WTC11 (cell line): ENCODE data around the gene NCS1. TPM values are rescaled to one million over a fixed set of nuclear protein-coding genes. Genes with fewer than 3 reads are reported as not detected.

Source experiments
- ATAC-seq: fragments of 200-7000 bp; cut with Tn5 transposase; 2 replicates; pipeline ENCODE4 v1.10.0; 2021; ENCODE audit warnings: mild to moderate bottlenecking, moderate library complexity
- CTCF ChIA-PET: fragments of 300-600 bp; sonication (Branson Sonifier 250); formaldehyde crosslinking; loops from one replicate; lab custom pipeline; 2021; ENCODE audit warnings: antibody characterized with exemption; lab: Charles Lee
- POLR2A ChIA-PET: fragments of 350-600 bp; sonication (Branson Sonifier 250); formaldehyde crosslinking; loops from one replicate; lab custom pipeline; 2021; ENCODE audit warnings: antibody characterized with exemption; lab: Charles Lee
- DNase-seq: peaks from one replicate; pipeline ENCODE4 v3.0.0; 2021; ENCODE audit warnings: low spot score
- H3K27ac Mint-ChIP-seq: 2 replicates; pipeline ENCODE4 v1.8.0; 2021; ENCODE audit warnings: mixed read lengths
- H3K27me3 Mint-ChIP-seq: 2 replicates; pipeline ENCODE4 v1.8.0; 2021; ENCODE audit warnings: low read depth, mild to moderate bottlenecking, moderate library complexity, mixed read lengths
- H3K36me3 Mint-ChIP-seq: 2 replicates; pipeline ENCODE4 v1.8.0; 2021; ENCODE audit warnings: mixed read lengths
- H3K4me1 Mint-ChIP-seq: 2 replicates; pipeline ENCODE4 v1.8.0; 2022; ENCODE audit warnings: mixed read lengths
- H3K4me3 Mint-ChIP-seq: 2 replicates; pipeline ENCODE4 v1.8.0; 2021; ENCODE audit warnings: mild to moderate bottlenecking, moderate library complexity, mixed read lengths
- H3K9me3 Mint-ChIP-seq: 2 replicates; pipeline ENCODE4 v1.8.0; 2021; ENCODE audit warnings: mixed read lengths
- AFF4 ChIP-seq: sonication (generic); formaldehyde crosslinking; IDR thresholded peaks from 2 replicates; pipeline ENCODE4 v1.8.1; 2023; ENCODE audit warnings: mild to moderate bottlenecking, missing genetic modification reagents, borderline replicate concordance
- AR ChIP-seq: fragments of 250-450 bp; sonication (Bioruptor Pico); IDR thresholded peaks from 2 replicates; pipeline ENCODE4 v1.9.0; 2021; ENCODE audit warnings: mild to moderate bottlenecking
- ATF1 ChIP-seq: sonication (generic); formaldehyde crosslinking; IDR thresholded peaks from 2 replicates; pipeline ENCODE4 v1.8.1; 2023; ENCODE audit warnings: mild to moderate bottlenecking, moderate library complexity, missing genetic modification reagents
- ATF6 ChIP-seq: sonication (generic); formaldehyde crosslinking; IDR thresholded peaks from 2 replicates; pipeline ENCODE4 v1.8.1; 2023; ENCODE audit warnings: mild to moderate bottlenecking, missing genetic modification reagents
- CREB1 ChIP-seq: sonication (generic); formaldehyde crosslinking; IDR thresholded peaks from 2 replicates; pipeline ENCODE4 v1.8.0; 2023; ENCODE audit warnings: mild to moderate bottlenecking, missing genetic modification reagents
- FOXP1 ChIP-seq: sonication (generic); formaldehyde crosslinking; IDR thresholded peaks from 2 replicates; pipeline ENCODE4 v1.8.0; 2022; ENCODE audit warnings: missing genetic modification reagents, mild to moderate bottlenecking, moderate library complexity, borderline replicate concordance
- IRF1 ChIP-seq: sonication (generic); formaldehyde crosslinking; IDR thresholded peaks from 2 replicates; pipeline ENCODE4 v1.8.0; 2023; ENCODE audit warnings: missing genetic modification reagents
- MYBL2 ChIP-seq: sonication (generic); formaldehyde crosslinking; IDR thresholded peaks from 2 replicates; pipeline ENCODE4 v1.8.1; 2023; ENCODE audit warnings: mild to moderate bottlenecking, moderate library complexity, missing genetic modification reagents
- OVOL2 ChIP-seq: fragments of 250-450 bp; sonication (Bioruptor Pico); IDR thresholded peaks from 2 replicates; pipeline ENCODE4 v1.9.0; 2021; ENCODE audit warnings: mild to moderate bottlenecking, borderline replicate concordance
- PREB ChIP-seq: sonication (generic); formaldehyde crosslinking; IDR thresholded peaks from 2 replicates; pipeline ENCODE4 v1.8.1; 2022; ENCODE audit warnings: mild to moderate bottlenecking, missing genetic modification reagents, moderate library complexity, borderline replicate concordance
- PRRX2 ChIP-seq: fragments of 250-450 bp; sonication (Bioruptor Pico); IDR thresholded peaks from 2 replicates; pipeline ENCODE4 v1.8.0; 2021; ENCODE audit warnings: mild to moderate bottlenecking
- RELA ChIP-seq: sonication (generic); formaldehyde crosslinking; IDR thresholded peaks from 2 replicates; pipeline ENCODE4 v1.8.1; 2022; ENCODE audit warnings: missing genetic modification reagents, mild to moderate bottlenecking, borderline replicate concordance
- ZNF121 ChIP-seq: sonication (generic); formaldehyde crosslinking; IDR thresholded peaks from 2 replicates; pipeline ENCODE4 v1.8.0; 2023; ENCODE audit warnings: missing genetic modification reagents
- ZNF317 ChIP-seq: sonication (generic); formaldehyde crosslinking; IDR thresholded peaks from 2 replicates; pipeline ENCODE4 v1.8.1; 2023; ENCODE audit warnings: low read depth, mild to moderate bottlenecking, moderate library complexity, missing genetic modification reagents, borderline replicate concordance
- ZNF671 ChIP-seq: fragments of 250-450 bp; sonication (Bioruptor Pico); IDR thresholded peaks from 2 replicates; pipeline ENCODE4 v1.8.0; 2021; ENCODE audit warnings: mild to moderate bottlenecking
- total RNA-seq: library from RNA; stranded (reverse); gene quantifications from 3 replicates; pipeline ENCODE4 v1.2.3, GENCODE V29; 2021

The NCS1 gene
- total RNA-seq, 1 experiment from 2014 or later = 32.4 TPM

GRCh38 chr9:130160862-130161470 is 11.2 kb upstream of the NCS1 start (continued):
- no peak for TF ChIP-seq AFF4 (CRISPR knock-in tag)

- peaks cover under 1% of the 10 kb centered on the region; the same call in 1 of the 2 replicates for H3K27me3 Mint-ChIP-seq
- H3K4me1 Mint-ChIP-seq = 0 out of 2 replicates have a peak, but pooled peaks cover 4% of the 10 kb centered on the region
- no peak overlapping the region for H3K4me3 Mint-ChIP-seq
- H3K36me3 Mint-ChIP-seq = no peaks in the 10 kb centered on the region
- TF ChIP-seq ZNF671 (CRISPR knock-in tag) = no peak
- TF ChIP-seq ATF1 = no peak
- no peak for TF ChIP-seq MYBL2 (CRISPR knock-in tag)
- no peak for TF ChIP-seq AFF4 (CRISPR knock-in tag)
- peak; percentile 62; the same call in 1 of the 2 replicates for TF ChIP-seq ZNF121
- ATAC-seq (no peak), DNase-seq (no peak)
- ChIA-PET CTCF (no interaction called here), POLR2A (no interaction called here)
- H3K9me3 Mint-ChIP-seq = no peaks in the 10 kb centered on the region
- H3K27ac Mint-ChIP-seq = no peak overlapping the region
These were observed 6.6 kb upstream of the NCS1 start for GRCh38 chr9:130165579-130165978.

- ATAC-seq (no peak), DNase-seq (no peak)
- H3K4me3 Mint-ChIP-seq = no peak overlapping the region
- TF ChIP-seq RELA (CRISPR knock-in tag) (no peak), IRF1 (CRISPR knock-in tag) (no peak), ATF6 (CRISPR knock-in tag) (no peak), PRRX2 (CRISPR knock-in tag) (no peak), ZNF317 (no peak), AR (no peak), PREB (no peak), CREB1 (CRISPR knock-in tag) (no peak), OVOL2 (no peak), FOXP1 (CRISPR knock-in tag) (no peak)
These were observed 5.8 kb upstream of the NCS1 start for GRCh38 chr9:130166399-130166798.

More at GRCh38 chr9:130166399-130166798, 5.8 kb upstream of the NCS1 start:
- peaks cover 7% of the 10 kb centered on the region for H3K4me1 Mint-ChIP-seq
- peaks cover 8% of the 10 kb centered on the region for H3K27me3 Mint-ChIP-seq
- H3K36me3 Mint-ChIP-seq = no peaks in the 10 kb centered on the region
- H3K27ac Mint-ChIP-seq = no peak overlapping the region
- no peaks in the 10 kb centered on the region for H3K9me3 Mint-ChIP-seq
- POLR2A ChIA-PET = no interaction called here
- CTCF ChIA-PET = no interaction called here
